Fibroblast of mammary gland (primary cell): Measurements from ENCODE around the gene ITIH4.

Source experiments
- DNase-seq: peaks from one replicate; pipeline ENCODE4 v3.0.0-alpha.2; 2010; ENCODE audit warnings: low read depth
- H3K4me3 ChIP-seq: 2 replicates; pipeline ENCODE4 v1.5.1; 2011; ENCODE audit warnings: low read depth, mild to moderate bottlenecking, low read length, moderate library complexity; ENCODE audit not compliant: control insufficient read depth
- CTCF ChIP-seq: conservative IDR thresholded peaks from 2 replicates; pipeline ENCODE4 v1.5.1; 2011; ENCODE audit warnings: low read depth, low read length, inconsistent platforms; ENCODE audit not compliant: control insufficient read depth, insufficient read depth

ITIH4 gene

GRCh38 chr3:52827866-52828376 lies 2.6 kb downstream of the ITIH4 start:
- no peak overlapping the region for H3K4me3 ChIP-seq
- TF ChIP-seq CTCF = no peak
- no peak for DNase-seq

- no peak for TF ChIP-seq CTCF
- no peak overlapping the region for H3K4me3 ChIP-seq
- peak; percentile 17 for DNase-seq
Measured at GRCh38 chr3:52827441-52827840, 3.0 kb downstream of the ITIH4 start.

GRCh38 chr3:52824037-52824436 lies 6.4 kb downstream of the ITIH4 start:
- TF ChIP-seq CTCF = no peak
- no peak overlapping the region for H3K4me3 ChIP-seq
- DNase-seq = no peak

- no peak for TF ChIP-seq CTCF
- no peak for DNase-seq
- no peak overlapping the region for H3K4me3 ChIP-seq
Measured at GRCh38 chr3:52822363-52822762, 8.1 kb downstream of the ITIH4 start.

- peak; percentile 12 for DNase-seq
- H3K4me3 ChIP-seq = no peak overlapping the region
- TF ChIP-seq CTCF = peak; percentile 63
Measured at GRCh38 chr3:52820736-52821135, 9.7 kb downstream of the ITIH4 start.

- no peak for TF ChIP-seq CTCF
- H3K4me3 ChIP-seq = no peak overlapping the region
- DNase-seq = no peak
Measured at GRCh38 chr3:52819936-52820335, 10.5 kb downstream of the ITIH4 start.

- no peak overlapping the region for H3K4me3 ChIP-seq
- TF ChIP-seq CTCF = no peak
- no peak for DNase-seq
Measured at GRCh38 chr3:52817860-52818259, 12.6 kb downstream of the ITIH4 start.
